Measurements from ENCODE around the gene GPR15. TPM values are rescaled to one million over a fixed set of nuclear protein-coding genes. Genes with fewer than 3 reads are reported as not detected.

GPR15 gene
- total RNA-seq, 2 donors from 2014 or later: not detected

GRCh38 chr3:98528474-98529346 lies 3.1 kb upstream of the GPR15 start:
- DNase-seq (ENCODE audit: low spot score): no peak
- intact Hi-C loops (cut with DNase I): no loop called here

GRCh38 chr3:98529856-98530459 lies 1.8 kb upstream of the GPR15 start:
- intact Hi-C loops (cut with DNase I): no loop called here
- no peak for DNase-seq (ENCODE audit: low spot score)

- no peak for DNase-seq (ENCODE audit: low spot score)
- intact Hi-C loops (cut with DNase I): no loop called here
These were observed 1.1 kb upstream of the GPR15 start for GRCh38 chr3:98530676-98531075.

- DNase-seq (ENCODE audit: low spot score): no peak
These were observed 478 bp downstream of the GPR15 start for GRCh38 chr3:98532275-98532637.

GRCh38 chr3:98532709-98533571 lies 1.2 kb downstream of the GPR15 start:
- intact Hi-C loops (cut with DNase I): no loop called here

More at GRCh38 chr3:98532275-98532637, 478 bp downstream of the GPR15 start:
- intact Hi-C loops (cut with DNase I): no loop called here

GRCh38 chr3:98534168-98534567 lies 2.4 kb downstream of the GPR15 start:
- intact Hi-C loops (cut with DNase I): no loop called here
- no peak for DNase-seq (ENCODE audit: low spot score)

More at GRCh38 chr3:98532709-98533571, 1.2 kb downstream of the GPR15 start:
- DNase-seq (ENCODE audit: low spot score): no peak

GRCh38 chr3:98534734-98535133 lies 3.0 kb downstream of the GPR15 start:
- intact Hi-C loops (cut with DNase I): no loop called here
- DNase-seq (ENCODE audit: low spot score): no peak

GRCh38 chr3:98536456-98537017 lies 4.8 kb downstream of the GPR15 start:
- DNase-seq (ENCODE audit: low spot score): no peak
- intact Hi-C loops (cut with DNase I): no loop called here

- intact Hi-C loops (cut with DNase I): no loop called here
- DNase-seq (ENCODE audit: low spot score): no peak
These were observed 8.6 kb downstream of the GPR15 start for GRCh38 chr3:98540346-98540745.

GRCh38 chr3:98541695-98542094 lies 9.9 kb downstream of the GPR15 start:
- intact Hi-C loops (cut with DNase I): no loop called here
- DNase-seq (ENCODE audit: low spot score): no peak

- no peak for DNase-seq (ENCODE audit: low spot score)
- intact Hi-C loops (cut with DNase I): no loop called here
These were observed 10.8 kb downstream of the GPR15 start for GRCh38 chr3:98542623-98543022.

GRCh38 chr3:98545940-98546339 lies 14.2 kb downstream of the GPR15 start:
- intact Hi-C loops (cut with DNase I): no loop called here
- no peak for DNase-seq (ENCODE audit: low spot score)

GRCh38 chr3:98548544-98548943 lies 16.8 kb downstream of the GPR15 start:
- no peak for DNase-seq (ENCODE audit: low spot score)
- intact Hi-C loops (cut with DNase I): no loop called here

- intact Hi-C loops (cut with DNase I): no loop called here
- no peak for DNase-seq (ENCODE audit: low spot score)
These were observed 19.1 kb downstream of the GPR15 start for GRCh38 chr3:98550833-98551232.

- intact Hi-C loops (cut with DNase I): no loop called here
- DNase-seq (ENCODE audit: low spot score): no peak
These were observed 19.5 kb downstream of the GPR15 start for GRCh38 chr3:98551236-98551635.

GRCh38 chr3:98551754-98552153 lies 20.0 kb downstream of the GPR15 start:
- no peak for DNase-seq (ENCODE audit: low spot score)
- intact Hi-C loops (cut with DNase I): no loop called here

- intact Hi-C loops (cut with DNase I): no loop called here
- DNase-seq (ENCODE audit: low spot score): no peak
These were observed 20.6 kb downstream of the GPR15 start for GRCh38 chr3:98552232-98553020.

- intact Hi-C loops (cut with DNase I): no loop called here
These were observed 21.3 kb downstream of the GPR15 start for GRCh38 chr3:98553021-98553563.

GRCh38 chr3:98553753-98554152 lies 22.0 kb downstream of the GPR15 start:
- DNase-seq (ENCODE audit: low spot score): no peak
- intact Hi-C loops (cut with DNase I): no loop called here

More at GRCh38 chr3:98553021-98553563, 21.3 kb downstream of the GPR15 start:
- no peak for DNase-seq (ENCODE audit: low spot score)

Data from posterior vena cava (tissue), 2 donors.